Activated CD4-positive, alpha-beta memory T cell treated with anti-CD3 and anti-CD28 coated beads for 36 hours (primary cell): ENCODE results near the gene GNG13. TPM values are rescaled to one million over a fixed set of nuclear protein-coding genes. Genes with fewer than 3 reads are reported as not detected.
"Not testable (repeated sequence)": the region's sequence is repeated elsewhere in the genome, so short reads cannot be mapped to it uniquely, and the experiment has no call there.

Experiments
- CTCF ChIA-PET: fragments of 350-600 bp; sonication (Branson Sonifier 250); formaldehyde crosslinking; loops from one replicate; lab custom pipeline; 2021; ENCODE audit warnings: antibody characterized with exemption, inconsistent platforms; lab: Charles Lee
- POLR2A ChIA-PET: fragments of 350-600 bp; sonication (Branson Sonifier 250); formaldehyde crosslinking; loops from one replicate; lab custom pipeline; 2021; ENCODE audit warnings: antibody characterized with exemption; lab: Charles Lee
- DNase-seq: peaks from one replicate; pipeline ENCODE4 v3.0.0-alpha.2; 2020
- H3K27ac Mint-ChIP-seq: one replicate; pipeline ENCODE4 v1.8.0; 2021; ENCODE audit warnings: mixed read lengths
- H3K27me3 Mint-ChIP-seq: one replicate; pipeline ENCODE4 v1.8.0; 2021; ENCODE audit warnings: mixed read lengths
- H3K36me3 Mint-ChIP-seq: one replicate; pipeline ENCODE4 v1.8.0; 2021; ENCODE audit warnings: mixed read lengths
- H3K4me1 Mint-ChIP-seq: one replicate; pipeline ENCODE4 v1.8.0; 2021; ENCODE audit warnings: low read depth, mixed read lengths
- H3K4me3 Mint-ChIP-seq: one replicate; pipeline ENCODE4 v1.8.0; 2021; ENCODE audit warnings: mild to moderate bottlenecking, mixed read lengths
- H3K9me3 Mint-ChIP-seq: one replicate; pipeline ENCODE4 v1.8.0; 2021; ENCODE audit warnings: mixed read lengths
- intact Hi-C: fragments of 100-400 bp; cut with micrococcal nuclease; formaldehyde crosslinking; loops from one replicate; pipeline ENCODE4 v1.15.1; 2023
- total RNA-seq, 2 experiments: library from RNA; stranded (reverse); gene quantifications; one replicate each; pipeline ENCODE4 v1.2.3, GENCODE V29; 2021

Gene GNG13
- total RNA-seq, 2 experiments from 2014 or later = not detected

DNA sequence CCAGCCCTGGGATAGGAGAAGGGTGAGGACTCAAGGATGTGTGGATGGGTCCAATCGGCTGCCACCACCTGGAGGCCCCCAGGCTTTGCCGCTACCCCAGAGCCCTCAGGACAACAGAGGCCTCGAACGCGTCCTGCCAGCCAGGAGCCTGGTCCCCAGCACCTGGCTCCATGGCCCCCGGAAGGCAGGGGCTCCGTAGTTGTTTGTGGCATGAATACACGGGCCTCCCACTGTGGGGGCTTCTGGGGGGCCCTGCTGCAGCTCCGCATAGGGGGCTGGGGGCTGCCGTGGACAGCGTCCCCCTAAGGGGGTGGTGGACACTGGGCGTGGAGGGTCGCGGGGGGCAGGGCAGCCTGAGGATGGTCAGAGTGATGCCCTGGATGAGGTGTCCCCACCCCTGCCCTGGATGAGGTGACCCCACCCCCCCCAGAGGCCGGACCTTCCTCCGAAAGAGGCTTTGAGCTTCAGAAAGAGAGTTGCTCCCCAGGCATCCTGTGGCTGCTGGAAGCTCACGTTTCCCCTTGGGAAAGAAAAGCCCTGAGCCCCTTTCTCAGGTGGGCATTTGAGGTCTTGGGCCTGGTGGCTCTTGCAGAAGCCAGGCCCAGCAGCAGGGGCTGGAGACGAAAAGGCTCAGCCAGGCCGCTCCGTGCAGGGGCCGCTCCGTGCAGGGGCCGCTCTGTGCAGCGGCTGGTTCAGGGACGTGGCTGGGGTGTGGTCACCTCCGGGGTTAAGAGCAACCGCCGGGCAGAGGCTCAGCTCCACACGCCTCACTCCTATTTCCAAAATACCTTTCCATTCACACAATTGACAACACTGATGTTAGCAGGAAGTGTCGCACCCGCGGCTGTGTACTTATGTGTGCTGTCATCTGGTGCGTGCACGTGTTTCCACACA is 40.3 kb upstream of the GNG13 start:
- no peak for DNase-seq
- H3K27me3 Mint-ChIP-seq = no peaks in the 10 kb centered on the region
- ChIA-PET CTCF (no interaction called here), POLR2A (no interaction called here)
- intact Hi-C loops = no loop called here
- H3K36me3 Mint-ChIP-seq = no peaks in the 10 kb centered on the region
- peaks cover 12% of the 10 kb centered on the region for H3K9me3 Mint-ChIP-seq
- no peak overlapping the region for H3K27ac Mint-ChIP-seq
- no peaks in the 10 kb centered on the region for H3K4me1 Mint-ChIP-seq
- H3K4me3 Mint-ChIP-seq = no peak overlapping the region

DNA sequence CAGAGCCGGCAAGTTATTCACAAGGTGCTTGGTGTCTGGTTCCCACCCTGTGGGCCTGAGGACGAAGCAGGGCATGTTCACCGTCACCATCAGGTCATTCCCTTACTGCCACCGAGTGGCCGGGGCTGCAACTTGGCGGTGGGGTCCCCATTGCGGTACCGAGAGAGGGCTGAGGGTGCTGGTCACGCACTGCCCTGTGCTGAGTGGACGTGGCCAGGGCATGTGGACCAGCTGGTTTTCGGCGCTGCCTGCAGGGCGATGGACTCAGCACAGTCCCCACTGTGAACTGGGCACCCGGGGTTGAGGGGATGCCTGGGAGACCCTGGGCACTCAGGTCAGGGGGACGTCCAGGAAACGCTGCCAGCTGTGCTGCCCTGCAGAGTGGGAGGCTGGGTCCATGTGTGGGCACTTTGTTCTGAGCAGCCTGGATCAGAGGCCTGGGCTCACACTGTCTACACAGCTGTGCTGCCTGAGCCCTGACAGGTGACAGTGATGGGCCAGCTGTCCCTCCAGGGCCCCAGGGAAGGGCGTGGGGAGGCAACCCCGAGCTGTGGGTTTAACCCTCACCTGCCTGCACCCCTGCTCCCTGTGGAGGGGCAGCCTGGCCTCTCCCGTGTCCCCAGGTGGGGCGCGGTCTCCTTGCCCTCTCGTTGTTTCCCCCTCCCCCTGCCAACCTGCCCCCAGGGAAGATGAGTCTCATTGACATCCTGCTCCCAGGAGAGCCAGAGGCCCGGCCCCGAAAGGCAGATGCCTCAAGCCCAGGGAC is 39.3 kb upstream of the GNG13 start:
- H3K27ac Mint-ChIP-seq = no peak overlapping the region

DNA sequence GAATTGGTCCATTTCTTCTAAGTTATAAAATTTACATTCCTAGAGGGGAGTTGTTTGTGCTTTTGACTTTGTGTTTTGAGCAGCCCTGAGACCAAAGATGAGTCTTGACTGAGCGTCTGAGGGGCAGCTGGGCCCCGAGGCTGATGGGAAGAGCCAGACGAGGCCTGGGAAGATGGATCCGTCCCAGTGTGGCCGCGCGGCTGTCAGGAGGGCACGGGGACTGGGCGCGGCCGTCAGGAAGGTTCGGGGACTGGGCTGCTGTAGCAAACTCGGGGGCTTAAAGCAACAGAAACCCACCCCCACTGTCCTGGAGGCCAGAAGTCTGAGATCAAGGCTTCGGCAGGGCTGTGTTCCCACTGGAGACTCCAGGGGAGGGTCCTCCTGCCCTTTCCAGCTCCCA is 38.2 kb upstream of the GNG13 start:
- H3K27me3 Mint-ChIP-seq = no peaks in the 10 kb centered on the region
- POLR2A ChIA-PET = no interaction called here
- no peaks in the 10 kb centered on the region for H3K36me3 Mint-ChIP-seq
- H3K4me1 Mint-ChIP-seq = no peaks in the 10 kb centered on the region
- no peak overlapping the region for H3K27ac Mint-ChIP-seq
- intact Hi-C loops = no loop called here
- H3K4me3 Mint-ChIP-seq = no peak overlapping the region
- CTCF ChIA-PET = no interaction called here
- no peak for DNase-seq
- H3K9me3 Mint-ChIP-seq = peaks cover 16% of the 10 kb centered on the region

More for the DNA sequence above, 39.3 kb upstream of the GNG13 start:
- ChIA-PET CTCF (no interaction called here), POLR2A (no interaction called here)
- DNase-seq = no peak
- no peaks in the 10 kb centered on the region for H3K27me3 Mint-ChIP-seq
- no peak overlapping the region for H3K4me3 Mint-ChIP-seq
- no peaks in the 10 kb centered on the region for H3K36me3 Mint-ChIP-seq
- intact Hi-C loops = no loop called here
- H3K9me3 Mint-ChIP-seq = peaks cover 16% of the 10 kb centered on the region
- no peaks in the 10 kb centered on the region for H3K4me1 Mint-ChIP-seq

- H3K4me3 Mint-ChIP-seq, CTCF ChIA-PET, H3K36me3 Mint-ChIP-seq, DNase-seq, POLR2A ChIA-PET, H3K4me1 Mint-ChIP-seq, intact Hi-C loops, H3K27ac Mint-ChIP-seq, H3K27me3 Mint-ChIP-seq: not testable (repeated sequence)
- H3K9me3 Mint-ChIP-seq = peaks cover 16% of the 10 kb centered on the region
These were observed 36.3 kb upstream of the GNG13 start for GRCh38 chr16:836822-837221.

DNA sequence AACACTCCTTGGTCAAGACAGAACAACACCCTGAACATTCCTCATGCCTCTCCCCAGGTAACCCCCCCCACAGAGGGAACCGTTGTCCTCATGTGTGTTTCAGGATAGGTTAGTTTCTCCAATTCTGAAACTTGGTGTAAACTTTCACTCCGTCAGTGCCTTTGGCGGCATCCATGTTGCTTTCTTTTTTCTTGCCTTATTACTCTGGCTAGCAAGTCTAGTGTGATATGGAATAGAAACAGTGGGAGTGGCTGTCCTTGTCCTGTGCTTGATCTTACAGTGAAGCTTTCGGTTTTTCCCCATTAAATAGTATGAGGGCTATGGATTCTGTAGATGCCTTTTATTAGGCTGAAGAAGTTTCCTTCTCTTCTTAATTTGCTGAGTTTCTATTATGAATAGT is 35.7 kb upstream of the GNG13 start:
- CTCF ChIA-PET = no interaction called here
- Mint-ChIP-seq H3K27ac (no peak overlapping the region), H3K9me3 (peaks cover 16% of the 10 kb centered on the region), H3K27me3 (no peaks in the 10 kb centered on the region), H3K4me3 (no peak overlapping the region), H3K4me1 (no peaks in the 10 kb centered on the region), H3K36me3 (no peaks in the 10 kb centered on the region)
- intact Hi-C loops = no loop called here
- DNase-seq = no peak
- POLR2A ChIA-PET = no interaction called here

DNA sequence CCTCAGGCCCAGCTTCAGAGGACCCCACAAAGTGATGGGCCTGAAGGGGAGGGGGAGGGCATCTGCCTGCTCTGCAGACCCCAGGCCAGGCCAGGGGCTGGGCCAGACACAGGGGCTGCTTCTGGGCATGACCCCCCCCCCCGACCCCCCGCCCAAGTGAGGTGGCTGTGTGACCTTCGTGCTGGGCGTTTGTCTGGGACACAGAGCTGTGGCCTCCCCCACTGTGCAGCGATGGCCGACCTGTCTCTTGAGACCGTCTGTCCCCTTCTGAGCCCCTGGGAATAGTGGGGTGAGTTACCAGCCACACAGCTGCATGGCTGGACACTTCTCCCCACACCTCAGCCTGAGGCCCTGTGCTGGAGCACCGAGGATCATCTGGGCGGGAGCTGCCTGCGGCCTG is 34.8 kb upstream of the GNG13 start:
- intact Hi-C loops = no loop called here
- Mint-ChIP-seq H3K36me3 (no peaks in the 10 kb centered on the region), H3K9me3 (peaks cover 16% of the 10 kb centered on the region), H3K27ac (no peak overlapping the region), H3K4me1 (no peaks in the 10 kb centered on the region), H3K27me3 (no peaks in the 10 kb centered on the region), H3K4me3 (no peak overlapping the region)
- ChIA-PET CTCF (no interaction called here), POLR2A (no interaction called here)
- no peak for DNase-seq

DNA sequence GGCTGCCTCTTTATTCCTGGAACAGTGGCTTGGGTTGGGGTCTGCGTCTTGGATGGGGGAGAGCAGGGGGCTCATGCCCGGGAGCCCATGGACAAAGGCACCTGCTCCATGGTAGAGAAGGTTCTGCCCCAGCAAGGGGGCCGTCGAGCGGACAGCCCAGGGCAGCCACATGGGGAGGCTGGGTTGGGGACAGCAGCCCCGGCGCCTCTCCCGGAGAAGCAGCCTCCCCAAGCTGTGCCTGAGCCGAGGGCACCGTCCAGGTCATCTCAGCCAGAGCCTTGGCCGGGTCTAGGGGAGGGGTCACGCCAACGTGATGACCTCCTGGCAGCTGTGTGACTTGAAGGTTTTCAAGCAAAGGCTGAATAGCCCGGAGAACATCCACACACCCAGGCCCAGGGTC is 32.9 kb upstream of the GNG13 start:
- peaks cover 16% of the 10 kb centered on the region for H3K9me3 Mint-ChIP-seq
- POLR2A ChIA-PET = no interaction called here

DNA sequence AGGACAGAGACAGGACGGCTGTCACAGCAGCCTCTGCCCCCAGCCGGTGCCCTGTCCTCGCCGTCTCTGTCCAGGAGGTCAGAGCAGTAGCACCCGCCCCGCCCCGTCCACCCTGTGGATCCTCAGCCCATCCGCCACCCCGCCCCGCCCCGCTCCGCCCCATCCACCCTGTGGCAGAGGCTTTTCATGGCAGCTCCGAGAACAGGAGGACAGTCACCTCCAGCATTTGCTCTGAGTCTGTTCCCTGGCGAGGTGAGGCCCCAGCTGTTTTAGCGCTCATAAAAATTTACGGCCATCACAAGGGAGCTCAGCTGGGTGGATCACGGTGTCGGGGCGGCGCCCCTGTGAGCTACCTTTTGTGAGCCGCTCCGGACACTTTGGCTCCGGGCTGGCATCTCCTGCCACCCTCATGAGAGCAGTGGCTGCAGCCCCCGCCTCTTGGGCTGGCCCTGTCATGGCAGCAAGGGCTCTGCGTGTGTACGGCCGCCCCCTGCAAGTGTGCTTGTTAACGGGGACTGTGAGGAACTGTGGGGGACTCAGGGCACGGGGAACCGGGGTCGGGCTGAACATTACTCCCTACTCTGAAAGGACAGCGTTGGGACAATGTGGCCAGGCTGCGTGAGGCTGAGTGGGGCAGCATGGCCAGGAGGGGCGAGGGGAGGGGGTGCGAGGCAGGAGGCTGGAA is 32.3 kb upstream of the GNG13 start:
- no peaks in the 10 kb centered on the region for H3K27me3 Mint-ChIP-seq
- H3K4me3 Mint-ChIP-seq = no peak overlapping the region
- no peak overlapping the region for H3K27ac Mint-ChIP-seq
- intact Hi-C loops = no loop called here
- ChIA-PET POLR2A (no interaction called here), CTCF (no interaction called here)
- H3K9me3 Mint-ChIP-seq = peaks cover 16% of the 10 kb centered on the region
- DNase-seq = no peak
- H3K36me3 Mint-ChIP-seq = no peaks in the 10 kb centered on the region
- H3K4me1 Mint-ChIP-seq = no peaks in the 10 kb centered on the region

More for the DNA sequence above, 32.9 kb upstream of the GNG13 start:
- H3K4me3 Mint-ChIP-seq = no peak overlapping the region
- intact Hi-C loops = no loop called here
- DNase-seq = no peak
- H3K27ac Mint-ChIP-seq = no peak overlapping the region
- no peaks in the 10 kb centered on the region for H3K27me3 Mint-ChIP-seq
- H3K4me1 Mint-ChIP-seq = no peaks in the 10 kb centered on the region
- no peaks in the 10 kb centered on the region for H3K36me3 Mint-ChIP-seq
- CTCF ChIA-PET = no interaction called here

DNA sequence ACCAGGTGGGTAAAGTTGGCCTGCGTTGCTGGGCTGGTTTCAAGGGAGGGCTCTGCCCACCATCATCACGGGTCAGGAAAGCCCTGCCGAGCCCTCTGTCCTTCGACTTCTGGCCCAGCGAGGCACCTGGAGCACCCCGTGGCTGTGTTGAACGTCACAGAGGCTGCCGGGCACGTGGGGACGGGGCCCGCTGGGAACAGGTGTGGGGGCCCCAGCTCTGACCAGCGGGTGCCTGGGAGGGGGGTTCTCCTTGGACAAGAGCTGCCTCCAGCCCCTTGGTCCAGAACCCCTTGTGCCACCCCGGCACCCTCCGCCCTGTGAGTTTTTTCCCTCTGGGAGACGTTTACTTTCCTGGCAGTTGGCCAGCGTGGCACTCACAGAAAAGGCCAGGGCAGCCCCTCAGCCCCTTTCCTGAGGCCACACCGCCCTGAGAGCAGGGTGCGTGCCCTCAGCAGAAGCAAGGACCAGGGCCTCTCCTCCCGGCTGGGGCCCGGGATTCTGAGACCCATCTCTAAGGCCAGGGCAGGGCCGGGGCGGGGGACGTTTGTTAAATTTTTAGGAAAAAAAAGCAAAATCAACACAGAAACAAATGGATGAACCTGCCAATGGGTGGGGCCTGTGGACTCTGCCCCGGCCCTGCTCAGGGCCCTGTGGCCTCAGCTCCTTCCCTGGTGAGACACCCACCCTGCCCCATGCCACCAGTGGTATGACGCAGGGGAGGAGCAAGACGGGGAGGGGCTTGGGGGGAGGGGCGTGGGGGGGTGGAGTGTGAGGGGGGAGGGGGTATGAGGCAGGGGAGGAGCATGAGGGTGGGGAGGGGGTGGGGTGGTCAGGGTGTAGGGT is 31.3 kb upstream of the GNG13 start:
- Mint-ChIP-seq H3K27me3 (no peaks in the 10 kb centered on the region), H3K36me3 (no peaks in the 10 kb centered on the region), H3K4me1 (no peaks in the 10 kb centered on the region), H3K27ac (no peak overlapping the region), H3K9me3 (peaks cover 12% of the 10 kb centered on the region), H3K4me3 (no peak overlapping the region)
- ChIA-PET CTCF (no interaction called here), POLR2A (no interaction called here)
- no peak for DNase-seq
- intact Hi-C loops = no loop called here

GRCh38 chr16:830871-831570 is 30.5 kb upstream of the GNG13 start:
- Mint-ChIP-seq H3K27ac (no peak overlapping the region), H3K27me3 (no peaks in the 10 kb centered on the region), H3K4me3 (no peak overlapping the region), H3K4me1 (no peaks in the 10 kb centered on the region), H3K9me3 (peaks cover 6% of the 10 kb centered on the region), H3K36me3 (no peaks in the 10 kb centered on the region)
- no peak for DNase-seq
- ChIA-PET POLR2A (no interaction called here), CTCF (no interaction called here)
- intact Hi-C loops = no loop called here

GRCh38 chr16:830107-830870 is 29.8 kb upstream of the GNG13 start:
- no peak for DNase-seq
- H3K9me3 Mint-ChIP-seq = no peaks in the 10 kb centered on the region
- ChIA-PET POLR2A (no interaction called here), CTCF (no interaction called here)
- H3K27me3 Mint-ChIP-seq = no peaks in the 10 kb centered on the region
- no peak overlapping the region for H3K27ac Mint-ChIP-seq
- H3K36me3 Mint-ChIP-seq = no peaks in the 10 kb centered on the region
- intact Hi-C loops = no loop called here
- no peak overlapping the region for H3K4me3 Mint-ChIP-seq
- H3K4me1 Mint-ChIP-seq = no peaks in the 10 kb centered on the region
